ENCODE data around the gene ACP6.

The ACP6 gene

GRCh38 chr1:147670319-147671001, at the start of gene ACP6:
Gene ACP6 (minus strand): TSS chr1:147670524. CDS start chr1:147670048, 476 bp downstream.
- ChIA-PET POLR2A (interaction anchor here (0.8 kb wide), 1 partner anchor 368 kb away, joined by 3 read pairs; no protein-coding TSS in a partner anchor), CTCF (interaction anchor here (0.8 to 1.8 kb wide), 5 partner anchors 25 to 222 kb away, joined by 3 to 6 read pairs (median 3); no protein-coding TSS in a partner anchor)

GRCh38 chr1:147719711-147720225, 49.4 kb upstream of the ACP6 start:
- H3K4me3 ChIP-seq (ENCODE audit: low read depth, low read length) = no peak overlapping the region
- DNase-seq (ENCODE audit: low read depth, low spot score) = no peak
- CTCF ChIA-PET = no interaction called here
- POLR2A ChIA-PET = no interaction called here
- TF ChIP-seq CTCF (IDR thresholded peaks at IDR 0.05; ENCODE audit: insufficient read depth, low read length, missing control alignments) = no peak

More at GRCh38 chr1:147670319-147671001, at the start of gene ACP6:
- no peak for TF ChIP-seq CTCF (IDR thresholded peaks at IDR 0.05; ENCODE audit: insufficient read depth, low read length, missing control alignments)
- peak; percentile 54 for DNase-seq (ENCODE audit: low read depth, low spot score)
- H3K4me3 ChIP-seq (ENCODE audit: low read depth, low read length) = peak within 1 kb of the TSS; percentile 75

- DNase-seq (ENCODE audit: low read depth, low spot score) = no peak
- no peak for TF ChIP-seq CTCF (IDR thresholded peaks at IDR 0.05; ENCODE audit: insufficient read depth, low read length, missing control alignments)
- ChIA-PET CTCF (no interaction called here), POLR2A (no interaction called here)
- no peak overlapping the region for H3K4me3 ChIP-seq (ENCODE audit: low read depth, low read length)
These were observed 48.8 kb upstream of the ACP6 start for GRCh38 chr1:147719029-147719698.

- no peak overlapping the region for H3K4me3 ChIP-seq (ENCODE audit: low read depth, low read length)
- POLR2A ChIA-PET = no interaction called here
These were observed 47.4 kb upstream of the ACP6 start for GRCh38 chr1:147717706-147718097.

GRCh38 chr1:147717051-147717705, 46.9 kb upstream of the ACP6 start:
- DNase-seq (ENCODE audit: low read depth, low spot score) = no peak
- H3K4me3 ChIP-seq (ENCODE audit: low read depth, low read length) = no peak overlapping the region
- ChIA-PET POLR2A (no interaction called here), CTCF (interaction anchor here (1.3 kb wide), 1 partner anchor 176 kb away, joined by 3 read pairs; no protein-coding TSS in a partner anchor)
- no peak for TF ChIP-seq CTCF (IDR thresholded peaks at IDR 0.05; ENCODE audit: insufficient read depth, low read length, missing control alignments)

More at GRCh38 chr1:147717706-147718097, 47.4 kb upstream of the ACP6 start:
- DNase-seq (ENCODE audit: low read depth, low spot score) = no peak
- TF ChIP-seq CTCF (IDR thresholded peaks at IDR 0.05; ENCODE audit: insufficient read depth, low read length, missing control alignments) = no peak
- CTCF ChIA-PET = no interaction called here

- TF ChIP-seq CTCF (IDR thresholded peaks at IDR 0.05; ENCODE audit: insufficient read depth, low read length, missing control alignments) = no peak
- ChIA-PET POLR2A (no interaction called here), CTCF (interaction anchor here (1.6 kb wide), 1 partner anchor 9 kb away, joined by 4 read pairs; no protein-coding TSS in a partner anchor)
These were observed 42.3 kb upstream of the ACP6 start for GRCh38 chr1:147712605-147713004.

More at GRCh38 chr1:147712605-147713004, 42.3 kb upstream of the ACP6 start:
- no peak overlapping the region for H3K4me3 ChIP-seq (ENCODE audit: low read depth, low read length)
- no peak for DNase-seq (ENCODE audit: low read depth, low spot score)

Measured in AG04449 (cell line).